OCI-LY7 (cell line): Measurements from ENCODE around the gene CACNA2D4. TPM values are rescaled to one million over a fixed set of nuclear protein-coding genes. Genes with fewer than 3 reads are reported as not detected.
"Not testable (repeated sequence)": the region's sequence is repeated elsewhere in the genome, so short reads cannot be mapped to it uniquely, and the experiment has no call there.

Experiments used
- BruUV-seq: library from RNA; stranded (reverse); fragments of 400-500 nt; replicated peaks from 2 replicates; lab custom pipeline; 2021; lab: Mats Ljungman, UMichigan
- CTCF ChIA-PET: fragments of 300-600 bp; sonication (Branson Sonifier 250); formaldehyde crosslinking; loops from one replicate; lab custom pipeline; 2022; ENCODE audit warnings: antibody characterized with exemption; ENCODE audit not compliant: unreplicated experiment; lab: Charles Lee
- POLR2A ChIA-PET: fragments of 300-600 bp; sonication (Branson Sonifier 250); formaldehyde crosslinking; loops from one replicate; lab custom pipeline; 2022; ENCODE audit warnings: antibody characterized with exemption; lab: Charles Lee
- DNase-seq: peaks from one replicate; pipeline ENCODE4 v3.0.0-alpha.2; 2015; ENCODE audit warnings: low spot score
- H2AFZ ChIP-seq: fragments of 200-600 bp; sonication (generic), shearing (Covaris generic); 2 replicates; pipeline ENCODE4 v1.6.1; 2014; ENCODE audit warnings: mild to moderate bottlenecking, antibody characterized with exemption, low read length, moderate library complexity
- H3K27ac ChIP-seq: fragments of 200-600 bp; sonication (generic); 2 replicates; pipeline ENCODE4 v1.5.1; 2014; ENCODE audit warnings: mixed run types, low read depth, mild to moderate bottlenecking, moderate library complexity, low read length, inconsistent platforms; ENCODE audit not compliant: poor library complexity, severe bottlenecking
- H3K36me3 ChIP-seq: fragments of 200-600 bp; sonication (generic); 2 replicates; pipeline ENCODE4 v1.6.1; 2014; ENCODE audit warnings: mild to moderate bottlenecking, antibody characterized with exemption, low read length, moderate library complexity, mixed read lengths; ENCODE audit not compliant: insufficient read depth
- H3K4me1 ChIP-seq: fragments of 200-600 bp; sonication (generic); 2 replicates; pipeline ENCODE4 v1.5.1; 2014; ENCODE audit warnings: mild to moderate bottlenecking, low read length; ENCODE audit not compliant: insufficient read depth, poor library complexity, severe bottlenecking
- H3K4me2 ChIP-seq: fragments of 200-600 bp; sonication (generic); 2 replicates; pipeline ENCODE4 v1.6.1; 2014; ENCODE audit warnings: mild to moderate bottlenecking, low read length
- H3K4me3 ChIP-seq: fragments of 200-600 bp; sonication (generic); 2 replicates; pipeline ENCODE4 v1.5.1; 2014; ENCODE audit warnings: mild to moderate bottlenecking, low read depth, low read length; ENCODE audit not compliant: poor library complexity, severe bottlenecking
- H3K79me2 ChIP-seq: fragments of 200-600 bp; sonication (generic); 2 replicates; pipeline ENCODE4 v1.6.1; 2016; ENCODE audit warnings: low read depth, mild to moderate bottlenecking, low read length, moderate library complexity, mixed read lengths; ENCODE audit not compliant: insufficient read depth
- H3K9me2 ChIP-seq: fragments of 200-600 bp; sonication (generic); 2 replicates; pipeline ENCODE4 v1.6.1; 2016; ENCODE audit warnings: mild to moderate bottlenecking, low read length, mixed read lengths; ENCODE audit not compliant: insufficient read depth
- H3K9me3 ChIP-seq: fragments of 200-600 bp; sonication (generic); 2 replicates; pipeline ENCODE4 v1.6.1; 2014; ENCODE audit warnings: mild to moderate bottlenecking, mixed run types, low read length, mixed read lengths
- H4K20me1 ChIP-seq: fragments of 200-600 bp; sonication (generic); 2 replicates; pipeline ENCODE4 v1.6.1; 2014; ENCODE audit warnings: mild to moderate bottlenecking, antibody characterized with exemption, low read length, moderate library complexity, mixed read lengths; ENCODE audit not compliant: insufficient read depth
- CTCF ChIP-seq: fragments of 200-600 bp; sonication (generic); conservative IDR thresholded peaks from 2 replicates; pipeline ENCODE4 v1.5.1; 2014; ENCODE audit warnings: mild to moderate bottlenecking, antibody characterized with exemption, low read length, moderate library complexity, mixed read lengths
- EZH2phosphoT487 ChIP-seq: fragments of 200-600 bp; sonication (generic); IDR thresholded peaks from 2 replicates; pipeline ENCODE4 v1.6.1; 2018; ENCODE audit warnings: low read depth, borderline replicate concordance, mild to moderate bottlenecking, mixed run types, antibody characterized with exemption, low read length, moderate library complexity, mixed read lengths
- intact Hi-C: fragments of 100-400 bp; cut with micrococcal nuclease; formaldehyde crosslinking; loops from one replicate; pipeline ENCODE4 v1.10.0; 2022; ENCODE audit not compliant: unreplicated experiment
- total RNA-seq, 2 experiments: library from RNA; depleted of rRNA in 1 of 2; stranded (reverse); fragments of >200 nt in 1 of 2; shearing (Covaris generic) in 1 of 2; gene quantifications; 2 replicates each; pipeline ENCODE4 v1.2.3, GENCODE V29; 2014 to 2022

Gene CACNA2D4
- total RNA-seq, 2 experiments from 2014 or later = 0.13 TPM; not detected in 1

GRCh38 chr12:1820191-1820895 is 98.1 kb downstream of the CACNA2D4 start, which contains the start of gene LRTM2:
TSS of gene LRTM2 (plus strand) at chr12:1820565. CDS start at chr12:1828149, 7,584 bp downstream.
- H3K4me2 ChIP-seq = no peak within 1 kb of the TSS
- H4K20me1 ChIP-seq = no peaks in the 10 kb centered on the region
- ChIA-PET CTCF (no interaction called here), POLR2A (no interaction called here)
- H3K9me2 ChIP-seq = no peaks in the 10 kb centered on the region
- no peak for DNase-seq
- no peaks in the 10 kb centered on the region for H3K79me2 ChIP-seq
- no peaks in the 10 kb centered on the region for H3K36me3 ChIP-seq
- TF ChIP-seq EZH2phosphoT487 (no peak), CTCF (no peak)
- H3K4me3 ChIP-seq = no peak within 1 kb of the TSS
- no peak within 1 kb of the TSS for H3K27ac ChIP-seq
- no peaks in the 10 kb centered on the region for H3K9me3 ChIP-seq
- H3K4me1 ChIP-seq = no peaks in the 10 kb centered on the region
- BruUV-seq = no TSS peak
- H2AFZ ChIP-seq = no peak within 1 kb of the TSS
- intact Hi-C loops = no loop called here

- CTCF ChIA-PET = no interaction called here
- BruUV-seq = no TSS peak
- POLR2A ChIA-PET = no interaction called here
- intact Hi-C loops = no loop called here
- TF ChIP-seq CTCF (no peak), EZH2phosphoT487 (no peak)
- H3K9me2 ChIP-seq = no peaks in the 10 kb centered on the region
- no peaks in the 10 kb centered on the region for H3K36me3 ChIP-seq
- no peak overlapping the region for H3K27ac ChIP-seq
- no peaks in the 10 kb centered on the region for H3K4me1 ChIP-seq
- no peak overlapping the region for H3K4me2 ChIP-seq
- H2AFZ ChIP-seq = no peak overlapping the region
- H3K4me3 ChIP-seq = no peak overlapping the region
- no peaks in the 10 kb centered on the region for H4K20me1 ChIP-seq
- H3K9me3 ChIP-seq = no peaks in the 10 kb centered on the region
- no peaks in the 10 kb centered on the region for H3K79me2 ChIP-seq
- DNase-seq = no peak
Observed at GRCh38 chr12:1819571-1819970, 98.9 kb downstream of the CACNA2D4 start.

GRCh38 chr12:1819050-1819449 is 99.4 kb downstream of the CACNA2D4 start:
- H3K4me1 ChIP-seq = no peaks in the 10 kb centered on the region
- POLR2A ChIA-PET = no interaction called here
- intact Hi-C loops = no loop called here
- no peak overlapping the region for H3K4me2 ChIP-seq
- no peaks in the 10 kb centered on the region for H3K36me3 ChIP-seq
- H3K27ac ChIP-seq = no peak overlapping the region
- BruUV-seq = no TSS peak
- no peak overlapping the region for H3K4me3 ChIP-seq
- no peaks in the 10 kb centered on the region for H3K79me2 ChIP-seq
- no peak for DNase-seq
- no peaks in the 10 kb centered on the region for H3K9me3 ChIP-seq
- CTCF ChIA-PET = no interaction called here
- H2AFZ ChIP-seq = no peak overlapping the region
- H3K9me2 ChIP-seq = no peaks in the 10 kb centered on the region
- no peak for TF ChIP-seq CTCF
- no peak for TF ChIP-seq EZH2phosphoT487
- H4K20me1 ChIP-seq = no peaks in the 10 kb centered on the region

- POLR2A ChIA-PET, H3K4me1 ChIP-seq, H3K4me2 ChIP-seq, CTCF ChIA-PET, H3K9me3 ChIP-seq, H3K9me2 ChIP-seq, DNase-seq, H3K79me2 ChIP-seq, BruUV-seq, intact Hi-C loops, H2AFZ ChIP-seq, H3K27ac ChIP-seq, H3K4me3 ChIP-seq, H3K36me3 ChIP-seq, H4K20me1 ChIP-seq: not testable (repeated sequence)
Observed at GRCh38 chr12:1817928-1818327, 100.5 kb downstream of the CACNA2D4 start.
